NCI-H446 (cell line): ENCODE measurements around the gene NLRC5.
"Not testable (repeated sequence)": the region's sequence is repeated elsewhere in the genome, so short reads cannot be mapped to it uniquely, and the experiment has no call there.

Experiments
- DNase-seq, 2 experiments: peaks; one replicate each; lab custom pipeline; 2025; lab: John Stamatoyannopoulos, UW

NLRC5 gene

GRCh38 chr16:57001026-57001679, 11.8 kb downstream of the NLRC5 start:
- no peak for DNase-seq

- DNase-seq, result no peak
Observed at GRCh38 chr16:57003439-57004386, 14.4 kb downstream of the NLRC5 start.

DNA sequence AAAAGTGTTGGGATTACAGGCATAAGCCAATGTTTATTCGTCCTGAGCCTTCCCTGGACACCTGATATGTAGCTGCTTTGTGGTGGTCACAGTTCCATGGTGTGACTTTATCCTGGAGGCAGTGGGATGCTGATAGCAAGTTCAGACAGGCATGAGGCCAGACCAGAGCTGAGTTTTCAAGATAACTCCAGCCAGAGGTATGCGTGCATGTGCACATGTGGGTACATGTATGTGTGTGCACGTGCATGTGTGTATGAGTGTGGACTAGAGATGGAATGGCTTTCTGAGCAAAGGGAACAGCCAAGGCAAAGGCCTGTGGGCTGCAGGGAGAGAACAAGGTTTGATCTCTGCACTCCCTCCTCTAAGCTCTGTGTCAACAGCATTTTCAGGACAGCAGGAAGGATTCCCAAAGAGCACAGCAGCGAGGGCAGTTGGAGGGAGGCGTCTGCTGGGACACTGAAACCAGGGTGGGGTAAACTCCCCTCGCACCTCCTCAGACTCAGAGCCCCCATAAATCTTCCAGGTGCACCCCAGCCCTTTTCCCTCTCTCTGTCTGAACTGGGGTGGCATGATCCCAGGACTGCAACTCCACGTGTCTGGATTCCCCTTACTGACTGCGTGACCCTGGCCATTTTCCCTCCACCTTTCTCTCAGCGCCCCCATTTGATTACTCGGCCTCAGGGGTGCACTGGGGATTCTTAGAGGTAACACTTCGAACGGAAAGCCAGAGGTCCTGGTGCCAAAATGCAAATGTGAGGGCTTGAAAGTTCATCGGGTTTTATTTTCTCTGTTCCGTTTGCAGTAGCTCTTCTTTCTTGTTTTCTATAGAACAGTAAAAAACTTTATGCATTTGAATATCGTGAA, 15.3 kb downstream of the NLRC5 start:
- no peak for DNase-seq

DNA sequence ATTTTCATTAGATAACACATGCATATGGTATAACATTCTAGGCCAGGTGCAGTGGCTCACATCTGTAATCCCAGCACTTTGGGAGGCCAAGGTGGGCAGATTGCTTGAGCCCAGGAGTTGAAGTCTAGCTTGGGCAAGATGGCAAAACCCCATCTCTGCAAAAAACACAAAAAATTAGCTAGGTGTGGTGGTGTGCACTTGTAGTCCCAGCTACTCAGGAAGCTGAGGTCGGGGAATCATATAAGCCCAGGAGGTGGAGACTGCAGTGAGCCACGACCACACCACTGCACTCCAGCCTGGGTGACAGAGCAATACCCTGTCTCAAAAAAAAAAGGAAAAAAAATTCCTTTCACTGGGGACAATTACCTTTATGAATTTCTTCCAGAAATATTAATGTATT, 16.2 kb downstream of the NLRC5 start:
- DNase-seq, result not testable (repeated sequence)

GRCh38 chr16:57007050-57007449, 17.7 kb downstream of the NLRC5 start:
- DNase-seq, result no peak

- DNase-seq, result no peak
Observed at GRCh38 chr16:57007530-57007929, 18.2 kb downstream of the NLRC5 start.

GRCh38 chr16:57008440-57008839, 19.1 kb downstream of the NLRC5 start:
- no peak for DNase-seq

GRCh38 chr16:57009643-57010170, 20.4 kb downstream of the NLRC5 start:
- DNase-seq, result no peak

GRCh38 chr16:57012353-57012752, 23.0 kb downstream of the NLRC5 start:
- no peak for DNase-seq

GRCh38 chr16:57013229-57013628, 23.9 kb downstream of the NLRC5 start:
- no peak for DNase-seq

GRCh38 chr16:57013902-57014301, 24.5 kb downstream of the NLRC5 start:
- DNase-seq, result no peak

DNA sequence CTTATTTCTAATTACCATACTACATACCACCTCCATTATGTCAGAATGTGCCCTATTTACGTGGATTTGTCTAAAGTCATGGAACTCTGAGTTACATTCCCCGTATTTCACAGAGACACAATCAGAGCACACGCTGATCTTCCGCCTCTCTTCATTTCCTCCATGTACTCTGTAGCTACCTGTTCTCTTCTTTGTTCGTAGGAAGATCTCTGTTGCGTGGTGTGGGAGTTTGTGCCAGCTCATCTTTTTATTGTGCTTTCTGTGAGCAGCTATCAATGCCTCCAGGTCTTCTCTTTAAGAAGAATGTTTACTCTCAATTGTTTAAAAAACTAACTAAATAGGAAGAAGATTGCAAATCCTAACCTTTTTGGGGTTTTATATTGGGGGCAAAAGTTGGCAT, 26.9 kb downstream of the NLRC5 start:
- no peak for DNase-seq

- no peak for DNase-seq
Observed at GRCh38 chr16:57016831-57017230, 27.5 kb downstream of the NLRC5 start.

DNA sequence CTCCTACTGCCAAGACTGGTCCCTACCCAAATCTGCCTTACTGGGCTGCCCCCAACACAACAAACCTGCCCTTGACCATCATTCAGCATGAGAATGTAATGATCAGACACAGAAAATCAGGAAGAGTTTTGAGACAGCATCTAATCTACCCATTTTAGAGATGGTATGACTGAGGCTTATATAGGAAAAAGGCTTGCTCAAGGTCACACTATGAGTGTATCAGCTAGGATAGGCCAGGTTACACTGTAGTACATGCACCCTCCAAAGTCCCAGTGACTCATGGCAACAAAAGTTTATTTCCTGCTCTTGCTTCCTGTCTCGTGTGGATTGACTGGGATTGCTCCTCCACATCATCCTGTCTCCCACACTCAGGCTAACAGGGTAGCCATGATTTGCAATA, 27.9 kb downstream of the NLRC5 start:
- no peak for DNase-seq

GRCh38 chr16:57019746-57020145, 30.4 kb downstream of the NLRC5 start:
- no peak for DNase-seq

- DNase-seq, result no peak
Observed at GRCh38 chr16:57020651-57021050, 31.3 kb downstream of the NLRC5 start.

DNA sequence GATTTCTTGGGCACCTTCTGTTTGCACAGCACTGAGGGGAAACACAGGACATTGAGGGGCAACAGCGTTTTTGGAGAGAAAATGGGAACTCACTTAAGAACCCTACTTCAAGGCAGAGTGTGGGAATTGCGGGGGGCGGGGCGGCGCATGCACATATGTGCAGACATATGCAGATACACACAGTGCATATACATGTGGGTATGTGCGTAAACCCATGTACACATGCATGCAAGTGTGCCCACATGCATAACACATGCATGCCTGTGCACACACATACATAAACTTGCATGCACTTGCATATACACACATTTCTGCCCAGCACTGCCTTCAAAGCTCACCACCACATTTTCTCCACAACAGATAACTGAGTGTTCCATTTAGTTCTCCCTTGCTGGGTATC, 32.4 kb downstream of the NLRC5 start:
- no peak for DNase-seq

GRCh38 chr16:57022445-57022844, 33.1 kb downstream of the NLRC5 start:
- no peak for DNase-seq

DNA sequence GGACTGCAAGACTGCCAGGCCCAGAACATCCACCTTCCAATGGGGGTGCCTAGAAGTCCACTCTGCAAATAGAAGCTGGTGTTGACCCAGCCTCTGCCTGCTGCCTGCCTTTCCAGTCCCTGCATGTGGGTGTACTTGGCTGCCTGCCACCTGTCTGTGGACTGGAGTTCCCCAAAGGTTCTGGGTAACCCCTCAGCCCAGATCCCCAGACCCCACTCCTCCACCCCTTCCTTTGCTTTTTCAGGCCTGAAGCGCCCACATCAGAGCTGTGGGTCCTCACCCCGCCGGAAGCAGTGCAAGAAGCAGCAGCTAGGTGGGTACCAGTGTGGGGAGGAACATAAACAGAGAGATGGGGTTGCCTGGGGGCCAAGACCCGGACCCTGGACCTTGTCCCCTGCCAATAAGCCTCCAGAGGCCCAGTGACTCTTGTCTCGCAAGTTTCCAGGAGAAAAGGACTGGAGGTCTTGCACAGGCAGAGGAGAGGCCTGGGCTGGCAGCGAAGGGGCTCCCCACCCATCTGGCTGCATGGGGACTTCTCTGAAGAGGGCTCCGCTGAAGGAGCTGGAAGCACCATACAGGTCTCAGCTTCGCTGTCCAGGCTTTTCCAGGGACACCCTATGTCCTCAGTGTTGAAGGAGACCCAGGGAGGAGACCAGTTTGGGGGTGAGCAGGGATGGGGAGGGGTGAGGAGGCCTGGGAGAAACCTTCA, 34.3 kb downstream of the NLRC5 start:
- no peak for DNase-seq

DNA sequence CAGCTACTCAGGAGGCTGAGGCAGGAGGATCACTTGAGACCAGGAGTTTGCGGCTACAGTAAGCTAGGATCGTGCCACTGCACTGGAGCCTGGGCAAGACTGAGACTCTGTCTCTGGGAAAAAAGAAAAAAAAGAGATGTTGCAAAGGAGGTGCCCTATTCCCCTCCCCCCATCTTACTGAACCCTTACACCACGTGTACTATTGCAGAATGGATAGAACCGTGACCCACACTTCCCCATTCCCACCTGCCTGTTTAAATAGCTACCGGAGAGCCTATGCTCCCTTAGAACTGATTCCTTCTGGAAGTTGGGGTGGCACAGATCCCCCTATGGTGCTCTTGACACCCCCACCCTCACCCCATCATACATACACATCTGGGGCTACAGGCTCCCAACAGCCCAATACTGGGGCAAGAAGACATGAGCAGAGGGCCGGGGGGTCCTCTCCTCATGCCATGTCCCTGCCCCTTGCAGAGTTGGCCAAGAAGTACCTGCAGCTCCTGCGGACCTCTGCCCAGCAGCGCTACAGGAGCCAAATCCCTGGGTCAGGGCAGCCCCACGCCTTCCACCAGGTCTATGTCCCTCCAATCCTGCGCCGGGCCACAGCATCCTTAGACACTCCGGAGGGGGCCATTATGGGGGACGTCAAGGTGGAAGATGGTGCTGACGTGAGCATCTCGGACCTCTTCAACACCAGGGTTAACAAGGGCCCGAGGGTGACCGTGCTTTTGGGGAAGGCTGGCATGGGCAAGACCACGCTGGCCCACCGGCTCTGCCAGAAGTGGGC, 35.7 kb downstream of the NLRC5 start:
- no peak for DNase-seq
